PC-9 (cell line): ENCODE data around the gene CCSAP.

Experiments used
- CTCF ChIP-seq: fragments of 200-600 bp; sonication (generic); conservative IDR thresholded peaks from 2 replicates; pipeline ENCODE4 v1.6.1; 2017; ENCODE audit warnings: mixed run types, antibody characterized with exemption, mild to moderate bottlenecking, moderate library complexity
- EZH2 ChIP-seq: fragments of 200-600 bp; sonication (generic); IDR thresholded peaks from 2 replicates; pipeline ENCODE4 v1.8.0; 2017; ENCODE audit warnings: antibody characterized with exemption, low read depth

GRCh38 chr1:229316166-229316565 lies 26.7 kb downstream of the CCSAP start:
- TF ChIP-seq CTCF (no peak), EZH2 (no peak)
